ENCODE measurements around the gene DDX41. TPM values are rescaled to one million over a fixed set of nuclear protein-coding genes. Genes with fewer than 3 reads are reported as not detected.

Gene DDX41
- total RNA-seq, 1 experiment from 2014 or later: 133 TPM

- Histone ChIP-seq H3K27ac (ENCODE audit: insufficient read length, low read depth, low read length) (no peak overlapping the region), H3K4ac (ENCODE audit: low read depth, low read length) (no peak overlapping the region), H3K9ac (ENCODE audit: extremely low read depth, insufficient read length, low read length) (no peak overlapping the region), H3K56ac (ENCODE audit: insufficient read length, low read depth, low read length) (no peak overlapping the region), H3K79me2 (ENCODE audit: insufficient read depth, low read length) (no peaks in the 10 kb centered on the region), H3K79me1 (ENCODE audit: insufficient read depth, low read depth, low read length, poor library complexity, severe bottlenecking) (no peaks in the 10 kb centered on the region), H3K27me3 (ENCODE audit: insufficient read depth, low read length) (no peaks in the 10 kb centered on the region), H2BK5ac (ENCODE audit: insufficient read length, low read length) (no peak overlapping the region), H3T11ph (ENCODE audit: low read length) (no peak overlapping the region), H2BK20ac (ENCODE audit: low read depth, low read length, poor library complexity, severe bottlenecking) (no peak overlapping the region), H3K4me2 (ENCODE audit: insufficient read depth, insufficient read length, low read length) (no peak overlapping the region), H2BK120ac (ENCODE audit: low read depth, low read length, poor library complexity, severe bottlenecking) (no peak overlapping the region), H4K5ac (ENCODE audit: insufficient read length, low read depth, low read length) (no peak overlapping the region), H3K23me2 (ENCODE audit: insufficient read length, low read depth, low read length, poor library complexity, severe bottlenecking) (no peaks in the 10 kb centered on the region), H3K18ac (ENCODE audit: insufficient read length, low read depth, low read length) (no peak overlapping the region), H2AK5ac (ENCODE audit: insufficient read length, low read length) (no peak overlapping the region), H4K91ac (ENCODE audit: insufficient read length, low read depth, low read length) (no peak overlapping the region), H3K4me1 (ENCODE audit: insufficient read depth, low read length) (peaks cover 10% of the 10 kb centered on the region; the same call in 1 of the 2 replicates), H2BK12ac (ENCODE audit: insufficient read length, low read depth, low read length) (no peak overlapping the region), H4K8ac (replicated peaks; ENCODE audit: insufficient read length, low read depth, low read length) (no peak overlapping the region), H2BK15ac (ENCODE audit: low read depth, low read length) (no peak overlapping the region), H4K20me1 (ENCODE audit: control insufficient read depth, insufficient read depth, insufficient read length) (no peaks in the 10 kb centered on the region), H3K14ac (ENCODE audit: insufficient read depth, low read length) (no peak overlapping the region), H2AFZ (ENCODE audit: low read length) (no peak overlapping the region), H3K23ac (ENCODE audit: insufficient read length, low read depth, low read length) (no peak overlapping the region), H3K9me3 (ENCODE audit: control insufficient read depth, low read depth, low read length) (no peaks in the 10 kb centered on the region)
- H3K36me3 Mint-ChIP-seq (ENCODE audit: insufficient read depth in 1 of 3, low read depth in 3 of 3): peaks cover 10 to 30% (median 23%) of the 10 kb centered on the region in 3 experiments
- H3K9me3 Mint-ChIP-seq: no peaks in the 10 kb centered on the region
- no CpG with 5 or more reads among the region's 13 CpGs for WGBS (ENCODE audit: extremely low coverage, insufficient read length, low lambda C conversion rate)
- TF ChIP-seq CTCF (conservative IDR thresholded peaks at IDR 0.05): no peak
- peak overlapping the region in 1 of 2 experiments; percentile 29; a peak in 1 of 5 replicates for H3K4me3 Mint-ChIP-seq
- H3K27ac Mint-ChIP-seq: peak overlapping the region; percentile 46 to 93 (median 83); a peak in 6 of 7 replicates
- no peak for DNase-seq
- H3K4me1 Mint-ChIP-seq: peaks cover 27 to 35% of the 10 kb centered on the region in 2 experiments
- H3K27me3 Mint-ChIP-seq (ENCODE audit: low read depth): no peaks in the 10 kb centered on the region; the same call in 1 of the 2 replicates
These were observed 38.9 kb downstream of the DDX41 start for GRCh38 chr5:177477701-177478477.

Data from H9 (cell line).